CD4-positive, alpha-beta T cell treated with Interleukin-6 at 100 ng/mL for 8 hours (primary cell): ENCODE measurements around the gene ERG28.
"Not testable (repeated sequence)": the region's sequence is repeated elsewhere in the genome, so short reads cannot be mapped to it uniquely, and the experiment has no call there.

Source experiments
- DNase-seq: peaks from one replicate; pipeline ENCODE4 v3.0.0-alpha.2; 2020; ENCODE audit warnings: mixed read lengths, low spot score

The ERG28 gene

GRCh38 chr14:75625034-75625433 lies 35.6 kb downstream of the ERG28 start:
- no peak for DNase-seq

- DNase-seq, result no peak
These were observed 41.1 kb downstream of the ERG28 start for GRCh38 chr14:75619548-75619947.

- peak; percentile 1 for DNase-seq
These were observed 45.5 kb downstream of the ERG28 start for GRCh38 chr14:75615200-75615599.

GRCh38 chr14:75614179-75614578 lies 46.5 kb downstream of the ERG28 start:
- DNase-seq, result no peak

- no peak for DNase-seq
These were observed 48.5 kb downstream of the ERG28 start for GRCh38 chr14:75612157-75612556.

GRCh38 chr14:75610834-75611233 lies 49.8 kb downstream of the ERG28 start:
- no peak for DNase-seq

GRCh38 chr14:75609606-75610475 lies 50.8 kb downstream of the ERG28 start:
- no peak for DNase-seq

GRCh38 chr14:75609116-75609515 lies 51.6 kb downstream of the ERG28 start:
- DNase-seq, result no peak

GRCh38 chr14:75607842-75608640 lies 52.6 kb downstream of the ERG28 start:
- DNase-seq, result no peak

- no peak for DNase-seq
These were observed 53.6 kb downstream of the ERG28 start for GRCh38 chr14:75607044-75607443.

GRCh38 chr14:75605916-75606315 lies 54.8 kb downstream of the ERG28 start:
- DNase-seq, result no peak

- DNase-seq, result no peak
These were observed 55.5 kb downstream of the ERG28 start for GRCh38 chr14:75604979-75605851.

GRCh38 chr14:75602503-75602902 lies 58.2 kb downstream of the ERG28 start:
- DNase-seq, result no peak

GRCh38 chr14:75601061-75601460 lies 59.6 kb downstream of the ERG28 start:
- DNase-seq, result not testable (repeated sequence)

- not testable (repeated sequence) for DNase-seq
These were observed 60.6 kb downstream of the ERG28 start for GRCh38 chr14:75600100-75600499.
